ENCODE measurements around the gene ARHGAP8.

ARHGAP8 gene

GRCh38 chr22:44823396-44823795 lies 71.0 kb downstream of the ARHGAP8 start:
- DNase-seq (ENCODE audit: low spot score in 2 of 2) (no peak), ATAC-seq (replicated peaks; ENCODE audit: extremely low read depth, poor library complexity, severe bottlenecking) (no peak)
- Mint-ChIP-seq H3K36me3 (ENCODE audit: insufficient read depth) (peaks cover 7% of the 10 kb centered on the region), H3K4me1 (no peaks in the 10 kb centered on the region), H3K27ac (ENCODE audit: low read depth) (no peak overlapping the region), H3K4me3 (no peak overlapping the region), H3K27me3 (peaks cover 24% of the 10 kb centered on the region), H3K9me3 (no peaks in the 10 kb centered on the region)

- Mint-ChIP-seq H3K9me3 (no peaks in the 10 kb centered on the region), H3K4me3 (no peak overlapping the region), H3K27me3 (peaks cover 24% of the 10 kb centered on the region), H3K27ac (ENCODE audit: low read depth) (no peak overlapping the region), H3K4me1 (no peaks in the 10 kb centered on the region), H3K36me3 (ENCODE audit: insufficient read depth) (peaks cover 7% of the 10 kb centered on the region)
- DNase-seq (ENCODE audit: low spot score in 2 of 2): no peak
- no peak for ATAC-seq (replicated peaks; ENCODE audit: extremely low read depth, poor library complexity, severe bottlenecking)
Observed at GRCh38 chr22:44823806-44824205, 71.4 kb downstream of the ARHGAP8 start.

DNA sequence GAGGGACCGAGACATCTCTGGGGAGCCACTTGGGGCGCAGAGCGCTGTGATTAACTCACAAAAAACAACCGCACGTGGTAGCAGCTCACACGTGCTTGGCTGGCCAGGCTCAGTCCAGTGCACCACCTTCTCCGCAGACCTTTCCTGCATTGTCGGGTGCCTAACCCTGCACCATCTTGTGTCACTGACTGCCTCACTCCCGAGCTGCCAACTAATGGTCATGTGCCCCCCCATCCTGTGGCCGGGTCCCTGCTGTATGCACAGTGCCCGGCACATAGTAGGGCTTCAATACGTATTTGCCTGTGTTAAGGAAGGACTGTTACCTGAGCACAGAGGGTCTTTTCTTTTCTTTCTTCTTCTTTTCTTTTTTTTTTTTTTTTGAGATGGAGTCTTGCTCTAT lies 71.9 kb downstream of the ARHGAP8 start:
- no peaks in the 10 kb centered on the region for H3K9me3 Mint-ChIP-seq
- DNase-seq (ENCODE audit: low spot score in 2 of 2) (no peak), ATAC-seq (replicated peaks; ENCODE audit: extremely low read depth, poor library complexity, severe bottlenecking) (no peak)
- H3K4me3 Mint-ChIP-seq: no peak overlapping the region
- no peaks in the 10 kb centered on the region for H3K4me1 Mint-ChIP-seq
- peaks cover 24% of the 10 kb centered on the region for H3K27me3 Mint-ChIP-seq
- no peak overlapping the region for H3K27ac Mint-ChIP-seq (ENCODE audit: low read depth)
- H3K36me3 Mint-ChIP-seq (ENCODE audit: insufficient read depth): peaks cover 7% of the 10 kb centered on the region

DNA sequence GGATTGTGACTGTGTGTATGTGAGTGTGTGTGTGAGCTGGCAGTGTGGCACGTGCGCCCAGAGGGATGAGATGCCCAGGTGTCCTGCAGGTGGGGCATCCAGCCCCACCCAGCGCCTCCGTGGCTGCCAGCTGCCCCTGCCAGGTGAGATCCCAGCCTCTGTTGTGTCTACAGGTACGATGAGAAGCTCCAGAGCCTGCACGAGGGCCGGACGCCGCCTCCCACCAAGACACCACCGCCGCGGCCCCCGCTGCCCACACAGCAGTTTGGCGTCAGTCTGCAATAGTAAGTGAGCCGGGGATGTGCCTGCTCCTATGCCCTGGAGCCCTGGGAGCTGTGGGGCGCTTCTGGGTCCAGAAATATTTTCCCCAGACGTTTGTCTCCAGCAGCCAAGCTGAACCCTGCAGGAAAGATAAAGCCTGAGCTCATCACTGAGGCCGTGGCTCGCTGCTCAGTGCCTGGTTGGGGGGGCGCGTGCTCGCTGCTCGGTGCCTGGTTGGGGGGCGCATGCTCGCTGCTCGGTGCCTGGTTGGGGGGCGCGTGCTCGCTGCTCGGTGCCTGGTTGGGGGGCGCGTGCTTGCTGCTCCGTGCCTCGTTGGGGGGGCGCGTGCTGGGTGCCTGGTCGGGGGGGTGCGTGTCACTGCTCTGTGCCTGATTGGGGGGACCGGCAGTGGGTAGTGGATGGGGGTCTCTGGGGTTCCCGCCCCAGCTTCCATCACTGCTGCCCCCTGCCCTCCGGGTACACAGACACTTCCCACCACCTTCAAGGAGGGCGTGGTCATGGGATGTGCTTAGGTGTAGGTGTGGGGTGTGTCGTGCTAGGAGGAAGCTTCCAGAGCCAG lies 73.2 kb downstream of the ARHGAP8 start:
- no peak overlapping the region for H3K27ac Mint-ChIP-seq (ENCODE audit: low read depth)
- DNase-seq (ENCODE audit: low spot score in 2 of 2) (no peak), ATAC-seq (replicated peaks; ENCODE audit: extremely low read depth, poor library complexity, severe bottlenecking) (no peak)
- peaks cover 24% of the 10 kb centered on the region for H3K27me3 Mint-ChIP-seq
- H3K4me1 Mint-ChIP-seq: no peaks in the 10 kb centered on the region
- no peak overlapping the region for H3K4me3 Mint-ChIP-seq
- H3K36me3 Mint-ChIP-seq (ENCODE audit: insufficient read depth): peaks cover 7% of the 10 kb centered on the region
- H3K9me3 Mint-ChIP-seq: no peaks in the 10 kb centered on the region

DNA sequence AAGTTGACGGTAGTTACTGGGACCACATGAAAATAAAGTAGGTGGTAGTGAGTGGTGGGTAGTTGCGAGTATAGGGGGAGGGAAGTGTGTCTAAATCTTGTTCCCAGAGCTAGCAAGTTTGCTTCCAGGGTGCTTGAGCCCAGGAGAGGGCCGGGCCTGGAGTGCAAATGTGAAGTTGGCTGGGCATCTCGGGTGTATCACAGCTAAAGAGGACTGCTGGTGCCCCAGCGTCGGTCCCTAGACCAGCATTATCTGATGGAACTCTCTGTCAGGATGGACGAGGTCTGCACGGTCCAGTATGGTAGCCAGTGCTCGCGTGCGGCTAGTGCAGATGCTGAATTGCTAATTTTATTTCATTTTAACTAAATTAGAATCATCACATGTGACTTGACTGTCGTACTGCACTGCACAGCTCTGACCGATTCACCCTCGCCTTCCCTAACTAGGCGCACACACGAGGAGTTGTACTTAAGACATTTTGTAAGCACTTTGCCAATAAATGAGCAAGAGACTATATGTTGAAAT lies 75.4 kb downstream of the ARHGAP8 start:
- H3K27ac Mint-ChIP-seq (ENCODE audit: low read depth): no peak overlapping the region
- H3K4me3 Mint-ChIP-seq: no peak overlapping the region
- peaks cover 28% of the 10 kb centered on the region for H3K27me3 Mint-ChIP-seq
- no peaks in the 10 kb centered on the region for H3K4me1 Mint-ChIP-seq
- DNase-seq (ENCODE audit: low spot score in 2 of 2) (no peak), ATAC-seq (replicated peaks; ENCODE audit: extremely low read depth, poor library complexity, severe bottlenecking) (no peak)
- H3K9me3 Mint-ChIP-seq: no peaks in the 10 kb centered on the region
- peaks cover 9% of the 10 kb centered on the region for H3K36me3 Mint-ChIP-seq (ENCODE audit: insufficient read depth)

DNA sequence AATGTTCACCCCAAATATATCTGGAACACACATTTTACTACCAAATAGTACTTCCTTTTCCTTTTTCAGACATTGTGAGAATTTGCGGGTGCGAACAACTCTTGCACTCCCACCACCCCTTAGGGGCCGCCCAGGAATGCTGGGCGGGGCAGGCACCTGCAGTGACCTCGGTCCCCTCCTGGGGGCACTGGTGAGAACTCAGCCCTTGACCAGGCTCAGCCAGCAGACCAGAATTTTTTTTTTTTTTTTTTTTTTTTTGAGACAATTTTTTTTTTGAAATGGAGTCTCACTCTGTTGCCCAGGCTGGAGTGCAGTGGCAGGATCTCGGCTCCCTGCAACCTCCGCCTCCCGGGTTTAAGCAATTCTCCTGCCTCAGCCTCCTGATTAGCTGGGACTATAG lies 75.8 kb downstream of the ARHGAP8 start:
- no peak overlapping the region for H3K27ac Mint-ChIP-seq (ENCODE audit: low read depth)
- H3K4me1 Mint-ChIP-seq: no peaks in the 10 kb centered on the region
- H3K4me3 Mint-ChIP-seq: no peak overlapping the region
- peaks cover 28% of the 10 kb centered on the region for H3K27me3 Mint-ChIP-seq
- H3K36me3 Mint-ChIP-seq (ENCODE audit: insufficient read depth): peaks cover 9% of the 10 kb centered on the region
- H3K9me3 Mint-ChIP-seq: no peaks in the 10 kb centered on the region
- DNase-seq (ENCODE audit: low spot score in 2 of 2) (no peak), ATAC-seq (replicated peaks; ENCODE audit: extremely low read depth, poor library complexity, severe bottlenecking) (no peak)

- DNase-seq (ENCODE audit: low spot score in 2 of 2) (no peak), ATAC-seq (replicated peaks; ENCODE audit: extremely low read depth, poor library complexity, severe bottlenecking) (no peak)
- H3K36me3 Mint-ChIP-seq (ENCODE audit: insufficient read depth): peaks cover 7% of the 10 kb centered on the region
- no peak overlapping the region for H3K4me3 Mint-ChIP-seq
- H3K27me3 Mint-ChIP-seq: peaks cover 46% of the 10 kb centered on the region
- H3K27ac Mint-ChIP-seq (ENCODE audit: low read depth): no peak overlapping the region
- peaks cover 7% of the 10 kb centered on the region for H3K9me3 Mint-ChIP-seq
- H3K4me1 Mint-ChIP-seq: no peaks in the 10 kb centered on the region
Observed at GRCh38 chr22:44831885-44832284, 79.5 kb downstream of the ARHGAP8 start.

GRCh38 chr22:44834065-44834464 lies 81.7 kb downstream of the ARHGAP8 start:
- Mint-ChIP-seq H3K27ac (ENCODE audit: low read depth) (no peak overlapping the region), H3K4me3 (no peak overlapping the region), H3K27me3 (peaks cover 40% of the 10 kb centered on the region), H3K4me1 (no peaks in the 10 kb centered on the region), H3K9me3 (peaks cover 7% of the 10 kb centered on the region), H3K36me3 (ENCODE audit: insufficient read depth) (peaks cover 5% of the 10 kb centered on the region)
- ATAC-seq (replicated peaks; ENCODE audit: extremely low read depth, poor library complexity, severe bottlenecking) (no peak), DNase-seq (ENCODE audit: low spot score in 2 of 2) (no peak)

DNA sequence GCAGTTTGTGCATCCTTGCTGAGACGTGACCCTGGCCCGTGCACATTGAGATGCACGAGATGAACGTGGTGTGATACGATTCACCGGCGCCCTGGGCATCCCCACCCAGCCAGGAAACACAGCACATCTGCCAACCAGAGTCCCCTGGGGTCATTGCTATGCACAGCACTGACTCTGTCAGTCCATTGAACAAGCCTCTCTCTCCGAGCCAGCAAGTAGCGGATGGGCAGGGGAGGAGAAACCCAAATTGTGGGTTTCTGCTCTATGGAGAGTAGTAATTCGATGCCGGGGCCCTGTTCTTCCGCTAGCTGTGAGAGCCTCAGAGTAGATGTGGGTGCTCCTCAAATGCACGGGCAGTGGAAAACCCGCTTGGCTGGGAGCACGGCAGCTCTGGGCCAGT lies 85.1 kb downstream of the ARHGAP8 start:
- Mint-ChIP-seq H3K36me3 (ENCODE audit: insufficient read depth) (peaks cover 8% of the 10 kb centered on the region), H3K9me3 (peaks cover 7% of the 10 kb centered on the region), H3K27ac (ENCODE audit: low read depth) (no peak overlapping the region), H3K4me3 (no peak overlapping the region), H3K27me3 (peaks cover 56% of the 10 kb centered on the region), H3K4me1 (no peaks in the 10 kb centered on the region)
- DNase-seq (ENCODE audit: low spot score in 2 of 2): no peak
- ATAC-seq (replicated peaks; ENCODE audit: extremely low read depth, poor library complexity, severe bottlenecking): no peak

GRCh38 chr22:44838316-44839016 lies 86.1 kb downstream of the ARHGAP8 start:
- no peak overlapping the region for H3K4me3 Mint-ChIP-seq
- peaks cover 8% of the 10 kb centered on the region for H3K36me3 Mint-ChIP-seq (ENCODE audit: insufficient read depth)
- no peak overlapping the region for H3K27ac Mint-ChIP-seq (ENCODE audit: low read depth)
- H3K27me3 Mint-ChIP-seq: peaks cover 46% of the 10 kb centered on the region
- DNase-seq (ENCODE audit: low spot score in 2 of 2): no peak
- H3K4me1 Mint-ChIP-seq: no peaks in the 10 kb centered on the region
- H3K9me3 Mint-ChIP-seq: peaks cover 7% of the 10 kb centered on the region
- ATAC-seq (replicated peaks; ENCODE audit: extremely low read depth, poor library complexity, severe bottlenecking): no peak

- peaks cover 7% of the 10 kb centered on the region for H3K9me3 Mint-ChIP-seq
Observed at GRCh38 chr22:44839061-44839460, 86.7 kb downstream of the ARHGAP8 start.

GRCh38 chr22:44839721-44840120 lies 87.3 kb downstream of the ARHGAP8 start:
- peaks cover 8% of the 10 kb centered on the region for H3K36me3 Mint-ChIP-seq (ENCODE audit: insufficient read depth)
- no peak for DNase-seq (ENCODE audit: low spot score in 2 of 2)
- no peak for ATAC-seq (replicated peaks; ENCODE audit: extremely low read depth, poor library complexity, severe bottlenecking)
- no peaks in the 10 kb centered on the region for H3K4me1 Mint-ChIP-seq
- H3K27me3 Mint-ChIP-seq: peaks cover 38% of the 10 kb centered on the region
- H3K27ac Mint-ChIP-seq (ENCODE audit: low read depth): no peak overlapping the region
- H3K4me3 Mint-ChIP-seq: no peak overlapping the region
- peaks cover 5% of the 10 kb centered on the region for H3K9me3 Mint-ChIP-seq

More at GRCh38 chr22:44839061-44839460, 86.7 kb downstream of the ARHGAP8 start:
- Mint-ChIP-seq H3K36me3 (ENCODE audit: insufficient read depth) (peaks cover 8% of the 10 kb centered on the region), H3K27ac (ENCODE audit: low read depth) (no peak overlapping the region), H3K27me3 (peaks cover 41% of the 10 kb centered on the region), H3K4me3 (no peak overlapping the region), H3K4me1 (no peaks in the 10 kb centered on the region)
- ATAC-seq (replicated peaks; ENCODE audit: extremely low read depth, poor library complexity, severe bottlenecking) (no peak), DNase-seq (ENCODE audit: low spot score in 2 of 2) (no peak)

Data from central memory CD8-positive, alpha-beta T cell (primary cell).